DMS153 treated with DMSO at 0.1 percent for 48 hours (cell line): ENCODE measurements around the gene SPHK1.
A peak's percentile ranks its signal among the peaks of the same experiment; 100 is the strongest.
"Not testable (repeated sequence)": the region's sequence is repeated elsewhere in the genome, so short reads cannot be mapped to it uniquely, and the experiment has no call there.

Experiments used
- DNase-seq: peaks from one replicate; lab custom pipeline; 2025; ENCODE audit not compliant: unreplicated experiment; lab: John Stamatoyannopoulos, UW

The SPHK1 gene, protein sequence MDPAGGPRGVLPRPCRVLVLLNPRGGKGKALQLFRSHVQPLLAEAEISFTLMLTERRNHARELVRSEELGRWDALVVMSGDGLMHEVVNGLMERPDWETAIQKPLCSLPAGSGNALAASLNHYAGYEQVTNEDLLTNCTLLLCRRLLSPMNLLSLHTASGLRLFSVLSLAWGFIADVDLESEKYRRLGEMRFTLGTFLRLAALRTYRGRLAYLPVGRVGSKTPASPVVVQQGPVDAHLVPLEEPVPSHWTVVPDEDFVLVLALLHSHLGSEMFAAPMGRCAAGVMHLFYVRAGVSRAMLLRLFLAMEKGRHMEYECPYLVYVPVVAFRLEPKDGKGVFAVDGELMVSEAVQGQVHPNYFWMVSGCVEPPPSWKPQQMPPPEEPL

GRCh38 chr17:76384222-76384986 lies at the start of gene SPHK1:
TSS of gene SPHK1 (plus strand) at chr17:76384609. CDS start at chr17:76385645, 1,036 bp downstream.
- no peak for DNase-seq

- DNase-seq = no peak
These were observed 48.6 kb upstream of the SPHK1 start for GRCh38 chr17:76335716-76336381.

DNA sequence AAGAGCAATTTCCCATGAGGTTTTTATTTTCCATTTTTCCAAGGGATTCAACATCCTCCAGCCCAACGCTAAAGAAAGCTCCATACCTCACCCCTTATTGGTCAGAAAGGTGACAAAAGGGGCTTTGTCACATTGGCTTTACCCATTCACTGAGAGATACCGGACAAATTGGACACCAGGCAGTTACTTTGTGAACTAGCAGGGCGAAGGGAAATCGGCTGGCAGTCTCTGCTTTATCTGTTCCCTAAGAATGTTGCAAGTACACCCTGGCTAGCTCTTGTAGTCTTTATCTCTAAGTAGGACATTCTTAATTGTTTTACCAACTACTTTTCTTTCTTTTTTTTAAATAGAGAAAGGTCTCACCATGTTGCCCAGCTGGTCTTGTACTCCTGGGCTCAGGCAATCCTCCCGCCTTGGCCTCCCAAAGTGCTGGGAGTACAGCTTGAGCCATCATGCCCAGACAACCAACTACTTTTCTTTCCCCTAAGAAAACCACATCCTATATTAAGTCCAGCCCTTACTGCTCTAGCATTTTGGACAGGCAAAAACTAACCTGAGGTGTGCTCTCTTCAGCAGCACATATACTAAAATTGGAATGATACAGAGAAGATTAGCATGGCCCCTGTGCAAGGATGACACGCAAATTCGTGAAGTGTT lies 47.5 kb upstream of the SPHK1 start:
- DNase-seq = no peak

DNA sequence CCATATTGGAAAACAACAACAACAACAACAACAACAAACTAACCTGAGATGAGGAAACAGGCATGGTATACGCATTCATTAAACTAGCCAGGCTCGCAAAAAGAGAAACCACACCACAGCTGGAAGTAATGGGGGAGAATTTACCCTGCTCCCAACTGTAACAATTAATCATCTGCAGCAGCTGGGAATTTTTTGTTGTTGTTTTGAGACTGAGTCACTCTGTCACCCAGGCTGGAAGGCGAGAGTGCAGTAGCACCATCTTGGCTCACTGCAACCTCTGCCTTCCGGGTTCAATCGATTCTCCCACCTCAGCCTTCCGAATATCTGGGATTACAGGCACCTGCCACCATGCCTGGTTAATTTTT lies 47.0 kb upstream of the SPHK1 start:
- DNase-seq = no peak

GRCh38 chr17:76341301-76341700 lies 43.1 kb upstream of the SPHK1 start:
- DNase-seq = no peak

DNA sequence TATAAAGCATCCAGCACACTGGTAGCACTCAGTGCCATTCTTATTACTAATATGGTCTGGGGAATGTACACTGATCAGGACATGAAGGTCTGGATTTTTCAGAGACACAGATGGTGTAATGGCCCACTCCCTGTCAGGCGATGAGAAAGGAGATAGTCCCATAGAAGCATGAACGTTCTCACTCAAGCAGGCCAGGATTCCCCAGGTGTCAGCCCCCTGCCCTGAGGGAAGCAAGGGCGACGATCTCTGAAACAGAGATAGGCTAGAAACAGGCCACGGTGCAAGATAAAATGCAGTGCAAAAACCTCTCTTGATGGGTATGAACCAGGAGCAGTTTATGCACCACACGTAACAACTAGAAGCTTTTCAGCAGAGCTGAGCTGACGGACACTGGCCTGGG lies 41.3 kb upstream of the SPHK1 start:
- DNase-seq = no peak

GRCh38 chr17:76345377-76345974 lies 38.9 kb upstream of the SPHK1 start:
- DNase-seq = no peak

DNA sequence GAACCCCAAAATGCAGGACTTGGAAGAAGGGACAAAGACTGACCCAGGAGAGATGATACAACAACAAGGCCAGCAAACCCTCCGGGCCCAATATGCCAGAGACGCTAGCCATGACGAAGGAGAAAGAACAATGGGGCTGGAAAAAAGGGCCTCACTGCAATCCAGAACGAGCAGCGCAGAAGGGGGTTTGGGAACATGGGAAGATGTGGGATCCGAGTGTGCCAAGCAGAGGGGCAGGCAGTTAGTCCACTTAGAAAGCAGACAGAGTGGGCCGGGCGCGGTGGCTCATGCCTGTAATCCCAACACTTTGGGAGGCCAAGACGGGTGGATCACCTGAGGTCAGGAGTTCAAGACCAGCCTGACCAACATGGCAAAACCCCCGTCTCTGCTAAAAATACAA lies 37.5 kb upstream of the SPHK1 start:
- not testable (repeated sequence) for DNase-seq

GRCh38 chr17:76350463-76350862 lies 33.9 kb upstream of the SPHK1 start:
- no peak for DNase-seq

DNA sequence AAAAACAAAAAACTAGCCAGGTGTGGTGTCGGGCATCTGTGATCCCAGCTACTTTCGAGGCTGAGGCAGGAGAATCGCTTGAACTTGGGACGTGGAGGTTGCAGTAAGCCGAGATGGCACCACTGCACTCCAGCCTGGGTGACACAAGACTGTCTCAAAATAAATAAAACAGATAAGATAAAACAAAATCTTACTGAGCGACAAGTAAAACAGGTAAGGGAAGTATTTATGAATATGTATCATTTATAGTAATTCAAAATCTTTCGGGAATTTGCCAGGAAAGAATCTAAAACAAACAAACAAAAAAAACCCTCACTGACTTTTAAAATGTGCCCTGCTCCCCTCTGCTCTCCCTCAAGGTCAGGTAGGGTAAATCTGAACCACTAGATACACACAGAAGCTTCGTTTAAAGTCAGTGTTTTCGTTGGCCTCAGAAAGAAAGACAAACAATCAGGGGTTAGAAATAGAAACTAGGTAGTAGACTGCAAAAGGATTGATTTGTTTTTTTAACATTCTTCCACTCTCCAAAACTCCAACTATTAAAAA lies 32.8 kb upstream of the SPHK1 start:
- no peak for DNase-seq

- no peak for DNase-seq
These were observed 31.3 kb upstream of the SPHK1 start for GRCh38 chr17:76353004-76353598.

GRCh38 chr17:76353599-76354316 lies 30.7 kb upstream of the SPHK1 start, which contains the start of gene PRPSAP1:
TSS of gene PRPSAP1 (minus strand) at chr17:76353916. CDS start at chr17:76353703, 213 bp downstream.
- DNase-seq = peak; percentile 91

- no peak for DNase-seq
These were observed 30.1 kb upstream of the SPHK1 start for GRCh38 chr17:76354317-76354729.

GRCh38 chr17:76354747-76355310 lies 29.6 kb upstream of the SPHK1 start:
- DNase-seq = no peak

DNA sequence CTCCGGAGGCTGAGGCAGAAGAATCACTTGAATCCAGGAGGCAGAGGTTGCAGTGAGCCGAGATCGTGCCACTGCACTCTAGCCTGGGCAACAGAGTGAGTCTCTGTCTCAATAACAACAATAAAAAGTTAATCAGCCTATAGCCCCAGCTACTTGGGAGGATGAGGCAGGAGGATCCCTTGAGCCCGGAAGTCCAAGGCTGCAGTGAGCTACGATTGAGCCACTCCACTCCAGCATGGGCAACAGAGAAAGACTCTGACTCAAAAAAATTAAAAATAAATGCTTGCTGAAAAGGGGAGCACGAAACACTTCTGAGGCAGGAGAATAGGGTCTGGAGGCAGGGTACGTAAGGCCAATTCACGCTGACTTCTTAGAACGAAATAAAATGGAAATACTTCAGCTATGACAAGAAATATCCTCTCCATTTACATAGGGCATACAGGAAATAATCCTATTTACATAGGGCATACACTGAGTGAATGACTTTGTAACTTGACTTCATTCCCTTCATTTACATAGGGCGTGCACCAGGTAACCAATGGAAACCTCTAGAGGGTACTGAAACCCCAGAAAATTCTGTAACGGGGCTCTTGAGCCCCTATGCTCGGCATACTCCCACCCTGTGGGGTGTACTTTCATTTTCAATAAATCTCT lies 27.5 kb upstream of the SPHK1 start:
- DNase-seq = no peak

DNA sequence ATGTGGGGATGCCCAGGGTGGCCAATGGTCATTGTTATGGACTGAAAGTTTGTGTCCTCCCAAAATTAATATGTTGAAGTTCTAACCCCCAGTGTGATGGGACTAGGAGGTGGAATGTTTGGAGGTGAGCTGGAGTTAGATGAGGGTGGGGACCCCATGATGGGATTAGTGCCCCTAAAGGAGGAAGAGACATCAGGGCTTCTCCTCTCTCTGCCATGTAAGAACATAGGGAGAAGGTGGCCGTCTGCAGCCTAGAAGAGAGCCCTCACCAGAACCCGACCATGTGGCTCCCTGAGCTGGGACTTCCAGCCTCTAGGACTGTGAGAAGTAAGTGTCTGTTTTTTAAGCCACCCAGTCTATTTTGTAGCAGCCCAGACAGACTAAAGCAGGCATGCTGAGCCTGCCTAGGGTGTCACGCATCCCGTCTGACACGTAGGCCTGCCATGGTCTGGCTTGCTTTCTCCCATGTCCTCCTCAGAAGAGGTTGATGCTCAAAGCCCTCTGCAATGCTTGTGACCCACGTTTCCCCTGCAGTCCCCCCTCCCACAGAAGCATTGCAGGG lies 26.7 kb upstream of the SPHK1 start:
- no peak for DNase-seq

- DNase-seq = no peak
These were observed 25.0 kb upstream of the SPHK1 start for GRCh38 chr17:76359375-76359774.

GRCh38 chr17:76359776-76360175 lies 24.6 kb upstream of the SPHK1 start:
- DNase-seq = not testable (repeated sequence)
